Stimulated activated CD4-positive, alpha-beta T cell treated with anti-CD3 and anti-CD28 coated beads, Interleukin-4, amount 100 ng/mL, for 4 hours (primary cell): ENCODE data around the gene SPTBN1.

Experiments used
- DNase-seq, 2 experiments: peaks; one replicate each; pipeline ENCODE4 v3.0.0-alpha.2; 2020

SPTBN1 gene

GRCh38 chr2:54617409-54617808, 161.3 kb downstream of the SPTBN1 start:
- no peak for DNase-seq

DNA sequence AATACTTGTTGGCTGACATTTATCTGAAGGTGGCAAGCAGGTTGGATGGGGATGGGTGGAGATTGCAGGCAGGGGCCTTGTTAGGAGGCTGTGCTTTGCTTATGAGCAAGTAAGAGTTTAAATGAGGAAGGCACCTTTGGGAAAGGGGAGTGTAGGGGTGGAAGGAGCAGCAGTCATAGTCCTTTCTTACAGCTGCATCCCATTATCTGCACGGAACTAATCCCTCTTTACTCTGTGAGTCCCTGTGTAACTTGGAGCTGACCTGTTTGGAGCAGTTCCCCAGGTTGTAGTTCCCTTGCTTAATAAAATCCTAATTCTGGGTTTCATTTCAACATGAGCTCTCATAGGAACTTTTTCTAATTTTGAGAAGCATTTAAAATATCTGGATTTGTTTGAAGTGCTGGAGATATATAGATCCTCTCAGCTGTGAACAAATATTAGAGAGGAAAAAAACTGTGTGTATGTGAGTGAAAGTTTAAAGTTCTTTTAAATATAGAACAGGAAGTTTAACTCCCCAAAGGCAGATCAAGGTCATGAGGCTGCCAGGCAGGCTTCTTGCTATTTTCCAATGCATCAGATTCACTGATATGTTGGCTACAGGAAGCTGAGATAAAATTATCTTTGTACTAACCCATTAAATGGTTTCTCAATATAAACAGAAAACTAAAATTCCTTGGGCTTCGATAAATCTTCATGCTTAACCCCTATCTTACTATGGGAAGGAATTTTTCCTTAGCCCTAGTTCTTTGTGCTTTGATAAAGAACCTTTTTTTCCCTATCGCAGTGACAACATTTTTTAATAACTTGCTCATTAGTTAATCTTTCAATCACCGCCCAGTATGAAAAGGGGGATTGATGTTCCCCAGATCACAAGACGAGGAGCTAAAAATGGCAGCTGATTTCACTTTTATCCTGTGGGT, 162.8 kb downstream of the SPTBN1 start:
- DNase-seq, result no peak

- DNase-seq, result no peak
Observed at GRCh38 chr2:54619660-54620231, 163.6 kb downstream of the SPTBN1 start.

DNA sequence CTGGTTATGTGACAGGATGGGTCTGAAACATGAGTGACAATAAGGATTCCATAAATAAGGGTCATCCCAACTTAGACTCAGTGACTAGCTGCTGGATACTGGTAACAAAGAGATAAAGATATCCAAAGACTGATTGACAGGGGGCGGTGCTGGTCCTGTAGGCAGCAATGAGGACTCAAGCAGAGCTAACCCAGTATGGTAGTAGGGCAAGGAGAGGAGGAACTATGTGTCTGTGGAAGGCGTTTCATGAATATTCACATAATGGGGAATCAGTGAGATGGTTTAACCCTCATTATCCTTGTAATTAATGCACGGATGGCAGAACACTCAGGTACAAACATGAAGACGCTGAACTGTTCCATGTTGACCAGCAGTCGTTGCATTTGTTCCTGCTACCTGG, 164.8 kb downstream of the SPTBN1 start:
- no peak for DNase-seq

DNA sequence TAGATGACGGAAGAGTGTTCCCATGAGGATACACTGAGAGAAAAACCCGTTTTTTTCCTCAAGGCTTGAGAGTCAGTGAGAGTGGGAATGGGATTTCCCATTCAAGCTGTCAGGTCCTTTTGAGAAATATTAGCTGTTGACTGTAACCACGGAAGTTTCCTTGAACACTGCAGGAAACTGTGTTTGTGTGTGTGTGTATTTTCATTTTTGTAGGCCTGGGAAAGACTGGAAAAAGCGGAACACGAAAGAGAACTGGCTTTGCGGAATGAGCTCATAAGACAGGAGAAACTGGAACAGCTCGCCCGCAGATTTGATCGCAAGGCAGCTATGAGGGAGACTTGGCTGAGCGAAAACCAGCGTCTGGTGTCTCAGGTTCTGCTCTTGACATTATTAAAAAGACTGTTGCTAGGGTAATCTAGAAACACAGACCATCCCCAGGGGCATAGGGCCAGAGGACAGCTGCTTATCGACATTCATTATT, 168.5 kb downstream of the SPTBN1 start:
- no peak for DNase-seq

DNA sequence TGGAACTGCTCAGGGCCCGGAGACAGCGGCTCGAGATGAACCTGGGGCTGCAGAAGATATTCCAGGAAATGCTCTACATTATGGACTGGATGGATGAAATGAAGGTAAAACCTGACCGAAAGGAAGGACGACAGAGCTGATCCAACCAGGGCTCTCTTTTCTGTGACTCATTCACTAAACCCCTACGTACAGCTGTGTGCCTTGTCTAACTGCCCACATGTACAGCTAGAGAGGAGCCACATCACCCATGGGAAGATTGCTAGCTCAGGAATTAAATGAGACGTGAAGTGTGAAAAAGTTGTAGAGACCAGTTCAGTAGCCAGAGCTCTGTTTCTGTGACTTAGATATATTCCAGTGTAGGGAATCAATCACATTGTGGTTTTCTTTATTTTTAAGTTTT, 170.0 kb downstream of the SPTBN1 start:
- no peak for DNase-seq

GRCh38 chr2:54626884-54627283, 170.8 kb downstream of the SPTBN1 start:
- no peak for DNase-seq

- no peak for DNase-seq
Observed at GRCh38 chr2:54627973-54628372, 171.8 kb downstream of the SPTBN1 start.

GRCh38 chr2:54628418-54628817, 172.3 kb downstream of the SPTBN1 start:
- DNase-seq, result no peak

DNA sequence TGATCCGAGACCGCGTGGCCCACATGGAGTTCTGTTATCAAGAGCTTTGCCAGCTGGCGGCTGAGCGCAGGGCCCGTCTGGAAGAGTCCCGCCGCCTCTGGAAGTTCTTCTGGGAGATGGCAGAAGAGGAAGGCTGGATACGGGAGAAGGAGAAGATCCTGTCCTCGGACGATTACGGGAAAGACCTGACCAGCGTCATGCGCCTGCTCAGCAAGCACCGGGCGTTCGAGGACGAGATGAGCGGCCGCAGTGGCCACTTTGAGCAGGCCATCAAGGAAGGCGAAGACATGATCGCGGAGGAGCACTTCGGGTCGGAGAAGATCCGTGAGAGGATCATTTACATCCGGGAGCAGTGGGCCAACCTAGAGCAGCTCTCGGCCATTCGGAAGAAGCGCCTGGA, 172.8 kb downstream of the SPTBN1 start:
- DNase-seq, result no peak

DNA sequence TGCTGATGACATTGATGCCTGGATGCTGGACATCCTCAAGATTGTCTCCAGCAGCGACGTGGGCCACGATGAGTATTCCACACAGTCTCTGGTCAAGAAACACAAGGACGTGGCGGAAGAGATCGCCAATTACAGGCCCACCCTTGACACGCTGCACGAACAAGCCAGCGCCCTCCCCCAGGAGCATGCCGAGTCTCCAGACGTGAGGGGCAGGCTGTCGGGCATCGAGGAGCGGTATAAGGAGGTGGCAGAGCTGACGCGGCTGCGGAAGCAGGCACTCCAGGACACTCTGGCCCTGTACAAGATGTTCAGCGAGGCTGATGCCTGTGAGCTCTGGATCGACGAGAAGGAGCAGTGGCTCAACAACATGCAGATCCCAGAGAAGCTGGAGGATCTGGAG, 173.3 kb downstream of the SPTBN1 start:
- no peak for DNase-seq

DNA sequence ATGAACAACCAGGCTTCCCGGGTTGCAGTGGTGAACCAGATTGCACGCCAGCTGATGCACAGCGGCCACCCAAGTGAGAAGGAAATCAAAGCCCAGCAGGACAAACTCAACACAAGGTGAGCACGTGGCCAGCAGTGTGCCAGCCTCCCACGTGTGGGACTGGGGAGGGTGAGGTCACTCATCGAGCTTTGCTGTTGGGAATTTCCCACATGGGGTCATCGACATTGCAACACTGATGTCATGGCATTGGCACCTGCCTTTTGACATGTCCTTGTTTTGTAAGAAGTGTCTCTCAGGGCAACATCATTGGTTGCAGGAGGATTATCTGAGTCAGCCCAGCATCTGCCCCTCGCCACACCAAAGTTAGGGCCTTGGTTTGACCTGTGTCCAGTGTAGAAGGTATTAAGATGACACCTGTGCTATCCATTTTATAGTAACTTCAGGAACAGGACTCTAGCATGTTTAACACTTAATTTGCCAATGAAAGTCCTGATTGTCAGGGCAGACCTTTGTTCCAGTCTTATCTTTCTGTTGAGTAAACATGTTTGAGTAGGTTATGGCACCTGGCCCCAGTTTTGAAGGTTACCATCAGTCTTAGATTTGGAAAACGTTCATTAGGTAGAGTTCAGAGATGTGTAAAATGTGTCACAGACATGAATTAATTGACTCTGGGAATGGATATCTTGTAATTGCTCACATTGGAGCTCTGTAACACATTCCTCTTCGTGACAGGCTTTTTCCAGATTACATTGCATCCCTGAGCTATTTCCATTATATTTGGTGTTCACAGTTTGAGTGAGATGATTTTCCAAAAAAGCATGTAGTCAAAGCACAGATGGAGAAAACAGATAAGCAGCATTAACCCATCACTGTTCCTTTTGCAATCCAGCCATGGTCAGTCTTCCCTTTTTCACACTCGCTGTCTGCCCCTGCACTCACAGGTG, 174.1 kb downstream of the SPTBN1 start:
- no peak for DNase-seq

GRCh38 chr2:54630858-54631497, 174.9 kb downstream of the SPTBN1 start:
- DNase-seq, result no peak

- DNase-seq, result no peak
Observed at GRCh38 chr2:54631755-54632154, 175.6 kb downstream of the SPTBN1 start.

DNA sequence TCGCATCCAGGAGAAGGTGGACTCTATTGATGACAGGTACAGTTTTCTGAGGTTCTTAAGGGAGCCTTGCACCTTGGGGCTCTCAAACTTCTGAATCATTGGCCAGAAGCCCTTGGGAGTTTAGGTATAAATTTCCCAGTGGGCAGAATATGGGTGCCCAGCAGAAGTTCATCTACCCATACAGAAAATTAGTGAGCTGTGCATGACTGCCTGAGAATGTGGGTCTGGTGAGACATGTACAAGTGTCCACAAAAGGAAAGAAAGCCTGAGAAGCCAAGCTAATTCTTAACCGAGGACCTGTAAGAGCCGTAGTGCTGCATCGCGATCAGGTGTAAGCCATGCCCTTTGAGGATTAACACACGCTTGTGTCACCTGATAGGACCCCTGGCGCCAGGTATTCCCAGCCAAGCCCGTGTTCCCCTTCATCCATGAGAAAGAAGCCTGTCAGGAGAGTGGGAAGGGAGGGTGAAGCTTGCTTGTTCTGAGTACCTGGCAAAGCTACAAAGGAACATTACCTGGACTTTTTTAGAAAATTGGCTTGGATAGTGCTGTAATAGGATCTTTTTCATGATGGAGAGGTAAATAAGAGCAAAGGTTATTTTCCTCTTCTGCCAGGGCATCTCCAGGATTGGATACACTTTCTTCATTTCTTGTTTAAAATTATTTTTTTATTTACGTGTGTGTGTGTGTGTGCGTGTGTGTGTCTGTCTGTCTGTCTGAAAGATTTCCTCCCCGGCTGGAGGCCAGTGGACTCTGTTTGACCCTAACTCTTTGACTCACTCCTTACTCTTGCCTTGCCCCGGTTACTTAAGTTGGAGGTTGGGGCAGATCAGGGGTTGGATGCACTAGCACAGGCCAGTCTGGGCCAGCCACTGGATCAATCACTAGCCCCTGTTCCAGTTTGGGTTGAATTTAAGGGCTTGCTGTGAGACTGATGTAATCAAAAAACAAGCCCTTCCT, 176.9 kb downstream of the SPTBN1 start:
- DNase-seq, result no peak

DNA sequence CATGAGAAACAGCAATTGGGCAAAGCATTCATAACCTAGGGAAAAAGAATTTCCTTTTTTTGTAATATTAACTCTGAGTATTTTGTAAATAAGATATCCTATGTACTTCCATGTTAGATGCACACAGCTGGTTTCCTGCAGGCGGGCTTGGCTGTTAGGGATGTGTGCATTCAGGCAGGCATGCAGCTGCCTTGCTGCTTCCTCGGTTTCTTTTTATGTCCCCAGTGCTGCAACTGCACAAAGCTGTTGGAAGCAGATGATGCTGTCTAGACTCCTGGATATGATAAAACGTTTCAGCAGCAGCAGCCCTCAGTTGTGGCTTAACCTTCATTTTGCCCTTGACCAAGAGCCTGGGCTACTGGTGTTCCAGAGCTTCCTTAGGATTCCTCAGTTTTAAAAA, 177.9 kb downstream of the SPTBN1 start:
- DNase-seq, result no peak

DNA sequence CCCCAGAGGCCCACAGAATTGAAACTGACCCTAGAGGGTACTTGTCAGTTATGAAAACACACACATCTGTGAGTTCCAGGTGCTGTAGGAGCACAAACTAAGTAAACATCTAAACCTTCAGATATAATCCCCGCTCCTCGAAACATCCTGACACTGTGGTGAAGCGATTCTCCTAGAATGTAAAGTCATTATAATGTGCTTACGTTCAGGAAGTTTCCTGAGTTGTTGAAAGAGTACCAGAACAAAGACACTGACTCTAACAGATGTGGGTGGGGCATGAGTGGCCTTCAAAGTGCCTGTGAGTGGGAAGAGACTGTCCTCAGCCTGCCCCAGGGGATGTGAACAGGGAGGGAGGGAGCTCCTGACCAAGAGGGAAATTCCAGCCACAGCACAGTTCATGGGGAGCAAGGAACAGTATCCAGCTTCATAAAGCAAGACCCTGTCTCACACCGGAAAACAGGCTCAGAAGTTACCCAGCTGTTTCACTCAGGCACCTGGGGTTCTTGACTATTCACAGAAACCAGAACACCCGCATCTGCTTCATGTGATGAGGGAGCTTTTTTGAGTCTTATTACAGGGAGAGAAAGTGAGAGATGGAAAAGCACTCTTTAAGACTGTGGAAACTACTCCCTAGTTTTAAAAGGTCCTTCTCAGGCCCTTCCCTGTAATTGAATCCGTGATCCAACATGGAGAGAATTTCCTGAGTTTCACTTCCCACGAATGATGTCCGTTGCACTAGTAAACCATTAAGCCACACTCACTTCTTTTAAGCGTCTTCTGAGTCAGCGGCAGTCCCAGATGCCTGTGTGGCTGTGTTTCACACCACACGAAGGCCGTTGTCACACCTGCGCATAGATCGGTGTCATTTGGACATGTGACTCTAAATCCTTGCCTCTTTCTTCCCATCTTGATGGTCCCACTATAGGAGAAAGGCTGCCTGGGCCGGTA, 178.7 kb downstream of the SPTBN1 start:
- DNase-seq, result no peak

DNA sequence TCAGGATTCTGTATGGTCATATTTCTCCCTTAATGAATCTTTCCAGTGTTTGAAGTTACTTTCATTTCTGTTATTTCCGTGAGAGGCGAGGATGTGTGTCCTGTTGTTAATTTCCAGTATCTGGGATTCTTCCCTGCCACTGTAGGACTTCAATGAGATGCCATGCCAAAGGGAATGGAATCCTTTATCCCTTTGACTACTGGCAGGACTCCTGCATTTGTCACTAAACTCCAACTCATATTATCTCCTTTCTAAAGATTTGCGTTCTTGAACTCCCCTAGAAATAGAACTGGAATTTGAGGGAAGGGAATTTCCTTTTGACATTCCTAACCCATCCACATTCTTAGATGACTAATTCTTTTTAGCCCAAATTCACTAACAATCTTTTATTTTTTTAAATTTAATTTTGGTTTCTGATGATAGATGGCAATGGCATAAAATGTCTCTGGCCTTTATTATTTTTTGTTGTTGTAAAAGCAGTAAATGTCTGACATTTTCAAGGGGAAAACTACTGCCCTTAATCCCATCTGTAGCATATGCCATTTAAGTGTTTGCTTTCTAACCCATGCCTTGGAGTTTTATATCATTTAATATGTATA, 179.5 kb downstream of the SPTBN1 start:
- no peak for DNase-seq

GRCh38 chr2:54636415-54637139, 180.4 kb downstream of the SPTBN1 start:
- no peak for DNase-seq
